B cell (primary cell): ENCODE data around the gene ENTPD1.
"Not testable (repeated sequence)": the region's sequence is repeated elsewhere in the genome, so short reads cannot be mapped to it uniquely, and the experiment has no call there.

Source experiments
- EZH2 ChIP-seq: IDR thresholded peaks from 2 replicates; pipeline ENCODE4 v1.6.1; 2012; ENCODE audit warnings: borderline replicate concordance, low read depth, mild to moderate bottlenecking, moderate library complexity, low read length; ENCODE audit not compliant: insufficient read depth, poor library complexity, severe bottlenecking
- TF ChIP-seq, protein P1 (sequence below): fragments of 200-600 bp; IDR thresholded peaks from one replicate; pipeline ENCODE4 v1.8.0; 2022; ENCODE audit warnings: antibody characterized with exemption, mild to moderate bottlenecking

DNA sequence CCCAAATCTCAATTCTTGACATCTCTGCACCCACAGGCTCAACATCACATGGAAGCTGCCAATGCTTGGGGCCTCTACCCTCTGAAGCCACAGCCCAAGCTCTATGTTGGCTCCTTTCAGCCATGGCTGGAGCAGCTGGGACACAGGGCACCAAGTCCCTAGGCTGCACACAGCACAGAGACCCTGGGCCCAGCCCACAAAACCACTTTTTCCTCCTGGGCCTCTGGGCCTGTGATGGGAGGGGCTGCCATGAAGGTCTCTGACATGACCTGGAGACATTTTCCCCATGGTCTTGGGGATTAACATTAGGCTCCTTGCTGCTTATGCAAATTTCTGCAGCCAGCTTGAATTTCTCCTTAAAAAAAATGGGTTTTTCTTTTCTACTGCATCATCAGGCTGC is 118.8 kb downstream of the ENTPD1 start:
- TF ChIP-seq EZH2: not testable (repeated sequence)
- TF ChIP-seq, protein P1, sequence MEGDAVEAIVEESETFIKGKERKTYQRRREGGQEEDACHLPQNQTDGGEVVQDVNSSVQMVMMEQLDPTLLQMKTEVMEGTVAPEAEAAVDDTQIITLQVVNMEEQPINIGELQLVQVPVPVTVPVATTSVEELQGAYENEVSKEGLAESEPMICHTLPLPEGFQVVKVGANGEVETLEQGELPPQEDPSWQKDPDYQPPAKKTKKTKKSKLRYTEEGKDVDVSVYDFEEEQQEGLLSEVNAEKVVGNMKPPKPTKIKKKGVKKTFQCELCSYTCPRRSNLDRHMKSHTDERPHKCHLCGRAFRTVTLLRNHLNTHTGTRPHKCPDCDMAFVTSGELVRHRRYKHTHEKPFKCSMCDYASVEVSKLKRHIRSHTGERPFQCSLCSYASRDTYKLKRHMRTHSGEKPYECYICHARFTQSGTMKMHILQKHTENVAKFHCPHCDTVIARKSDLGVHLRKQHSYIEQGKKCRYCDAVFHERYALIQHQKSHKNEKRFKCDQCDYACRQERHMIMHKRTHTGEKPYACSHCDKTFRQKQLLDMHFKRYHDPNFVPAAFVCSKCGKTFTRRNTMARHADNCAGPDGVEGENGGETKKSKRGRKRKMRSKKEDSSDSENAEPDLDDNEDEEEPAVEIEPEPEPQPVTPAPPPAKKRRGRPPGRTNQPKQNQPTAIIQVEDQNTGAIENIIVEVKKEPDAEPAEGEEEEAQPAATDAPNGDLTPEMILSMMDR: not testable (repeated sequence)
